ENCODE measurements around the gene ISX.

The ISX gene

DNA sequence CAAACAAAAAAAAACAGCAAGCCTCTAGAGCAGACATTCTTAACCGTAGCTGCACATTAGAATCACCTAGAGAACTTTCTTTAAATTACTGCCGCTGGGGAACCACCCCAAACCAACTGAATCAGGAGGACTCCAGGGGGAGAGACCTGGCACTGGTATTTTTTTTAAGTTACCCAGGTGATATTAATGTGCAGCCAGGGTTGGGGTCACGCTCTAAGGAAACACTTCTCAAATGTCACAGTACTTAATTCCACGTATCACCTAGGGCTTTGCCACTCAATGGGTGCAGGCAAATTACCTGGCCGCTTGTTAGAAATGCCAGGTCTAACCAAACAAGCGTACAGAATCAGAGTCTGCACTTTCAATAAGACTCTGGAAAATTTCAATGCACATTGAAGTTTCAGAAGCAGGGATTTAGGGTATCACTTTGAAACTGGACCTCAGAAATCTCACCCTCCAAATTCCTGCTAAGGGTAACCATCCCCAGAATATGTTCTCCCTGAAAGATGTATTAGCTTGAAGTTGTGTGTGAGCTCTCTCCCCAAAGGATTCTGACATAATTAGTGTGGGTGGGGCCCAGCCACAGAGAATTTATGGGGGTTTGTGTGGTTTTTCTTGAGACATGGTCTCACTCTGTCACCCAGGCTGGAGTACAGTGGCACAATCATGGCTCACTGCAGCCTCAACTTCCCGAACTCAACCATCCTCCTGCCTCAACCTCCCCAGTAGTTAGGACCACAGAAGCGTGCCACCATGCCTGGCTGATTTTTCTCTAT, 12.7 kb upstream of the ISX start:
- DNase-seq, result no peak

- DNase-seq, result no peak
Measured at GRCh38 chr22:35054064-35054463, 11.9 kb upstream of the ISX start.

DNA sequence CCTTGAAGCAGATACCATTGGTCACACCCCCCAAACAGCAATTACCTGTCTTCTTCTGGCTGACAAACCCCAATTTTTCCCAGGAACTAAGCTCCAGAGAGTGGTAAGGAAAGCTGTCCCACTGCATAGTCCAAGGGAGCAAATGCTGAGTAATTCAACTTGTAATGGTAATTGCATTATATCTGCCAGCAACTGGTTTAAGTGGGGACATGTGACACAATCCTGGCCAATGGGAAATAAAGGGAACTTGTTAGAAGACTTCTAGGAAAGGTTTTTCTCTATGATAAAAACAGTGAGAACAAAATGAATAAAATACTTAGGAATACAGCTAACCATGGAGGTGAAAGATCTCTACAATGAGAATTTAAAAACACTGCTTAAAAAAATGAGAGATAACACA, 9.5 kb upstream of the ISX start:
- no peak for DNase-seq

DNA sequence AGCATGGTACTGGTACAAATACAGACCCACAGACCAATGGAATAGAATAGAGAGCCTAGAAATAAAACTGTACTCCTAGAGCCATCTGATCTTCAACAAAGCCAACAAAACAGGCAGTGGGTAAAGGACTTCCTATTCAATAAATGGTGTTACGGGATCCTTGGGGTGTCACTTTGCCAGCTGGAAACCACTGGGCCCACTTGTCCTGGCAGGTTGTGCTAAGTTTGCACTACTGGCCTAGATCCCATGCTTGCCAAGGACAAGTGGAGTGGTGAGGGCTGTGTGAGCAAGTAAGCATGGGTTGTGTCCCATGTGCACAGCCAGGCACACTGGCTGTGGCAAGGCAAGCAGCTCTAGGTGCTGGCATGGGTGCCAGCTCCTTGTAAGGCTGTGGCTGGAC, 8.8 kb upstream of the ISX start:
- DNase-seq, result no peak

DNA sequence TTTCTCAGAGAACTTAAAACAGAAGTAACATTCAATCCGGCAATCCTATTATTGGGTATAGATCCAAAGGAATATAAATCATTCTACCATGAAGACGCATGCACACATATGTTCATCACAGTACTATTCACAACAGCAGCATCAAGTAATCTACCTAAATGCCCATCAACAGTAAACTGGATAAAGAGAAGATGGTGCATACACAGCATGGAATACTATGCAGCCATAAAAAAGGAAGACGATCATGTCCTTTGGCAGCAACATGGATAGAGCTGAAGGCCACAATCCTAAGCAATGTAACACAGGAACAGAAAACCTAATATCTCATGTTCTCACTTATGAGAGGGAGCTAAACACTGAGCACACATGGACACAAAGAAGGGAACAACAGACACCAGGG, 6.3 kb upstream of the ISX start:
- no peak for DNase-seq

GRCh38 chr22:35064664-35065063, 1.3 kb upstream of the ISX start:
- DNase-seq, result no peak

- DNase-seq, result no peak
Measured at GRCh38 chr22:35065183-35065582, 775 bp upstream of the ISX start.

DNA sequence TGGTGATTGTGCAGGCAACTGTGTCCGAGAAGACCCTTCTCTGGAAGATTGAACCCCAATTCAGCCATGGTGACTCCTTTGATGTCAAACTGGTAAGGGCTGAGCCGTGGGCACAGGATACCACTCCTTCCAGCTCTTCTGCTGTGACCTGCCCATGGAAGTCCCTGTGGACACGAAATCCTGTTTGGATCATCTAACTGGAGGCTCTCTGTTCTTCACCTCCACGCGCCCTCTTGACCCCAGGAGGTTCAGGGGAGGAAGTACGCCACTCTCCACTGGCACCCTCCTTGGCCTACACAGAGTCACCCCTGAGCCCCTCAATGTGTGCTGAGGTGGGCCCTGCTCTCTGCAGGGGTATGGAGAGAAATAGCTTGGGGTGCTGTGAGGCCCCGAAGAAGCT, 810 bp downstream of the ISX start:
- no peak for DNase-seq

DNA sequence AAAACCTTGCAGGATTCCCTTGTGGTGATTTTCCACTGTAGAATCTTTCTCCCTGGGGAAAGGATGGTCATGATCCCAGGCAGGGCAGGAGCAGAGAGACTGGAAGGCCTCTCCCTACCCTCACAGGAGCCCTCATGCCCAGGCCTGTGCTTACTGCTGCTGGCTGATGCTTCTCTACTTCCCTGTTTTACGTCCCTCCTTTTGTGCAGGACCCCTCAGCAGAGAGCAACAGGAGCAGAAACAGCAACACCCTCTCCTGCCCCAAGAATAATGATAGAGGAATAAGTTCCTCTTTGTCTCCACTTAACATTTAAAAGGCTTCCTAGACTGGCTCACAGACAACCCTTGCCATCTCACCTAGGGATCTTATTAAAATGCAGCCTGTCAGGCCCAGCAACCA, 3.6 kb downstream of the ISX start:
- no peak for DNase-seq

GRCh38 chr22:35070451-35071093, 4.6 kb downstream of the ISX start:
- no peak for DNase-seq

GRCh38 chr22:35071784-35072183, 5.8 kb downstream of the ISX start:
- no peak for DNase-seq

DNA sequence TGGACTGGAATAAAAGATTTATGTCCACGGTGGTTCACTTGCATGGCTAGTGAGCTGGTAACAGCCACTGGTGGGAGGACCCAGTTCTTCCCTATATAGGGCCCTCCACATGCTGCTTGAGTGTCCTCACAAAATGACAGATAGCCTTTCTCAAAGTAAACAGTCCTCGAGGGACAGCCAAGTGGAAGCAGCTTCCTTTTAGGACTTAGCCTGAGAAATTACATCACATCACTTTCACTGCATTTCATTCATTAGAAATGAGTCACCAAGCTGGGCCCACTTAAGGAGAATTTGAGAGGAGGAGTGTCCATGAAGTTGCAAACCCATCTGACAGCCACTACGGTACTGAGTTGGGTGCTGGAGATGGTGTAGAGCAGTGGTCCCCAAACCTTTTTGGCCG, 7.0 kb downstream of the ISX start:
- no peak for DNase-seq

DNA sequence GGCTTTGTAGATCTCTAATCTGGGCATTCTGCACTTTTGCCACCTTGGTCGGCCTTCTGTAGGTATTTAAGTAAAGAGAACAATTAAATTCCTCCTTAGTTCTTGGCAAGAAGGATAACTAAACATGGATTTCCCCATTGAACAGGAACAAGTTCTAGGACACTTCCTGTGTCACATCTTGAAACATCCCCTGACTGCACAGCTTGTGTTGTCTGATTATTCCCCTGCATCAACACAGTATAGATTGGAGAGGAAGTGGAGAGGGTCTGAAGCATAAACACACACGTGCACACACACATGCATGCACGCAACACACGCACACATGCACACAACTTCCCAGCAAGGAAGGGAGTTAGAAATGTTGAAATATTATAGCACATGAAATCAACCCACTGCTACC, 8.6 kb downstream of the ISX start:
- DNase-seq, result no peak

GRCh38 chr22:35076630-35077029, 10.7 kb downstream of the ISX start:
- DNase-seq, result no peak

- no peak for DNase-seq
Measured at GRCh38 chr22:35085621-35086020, 19.7 kb downstream of the ISX start.

DNA sequence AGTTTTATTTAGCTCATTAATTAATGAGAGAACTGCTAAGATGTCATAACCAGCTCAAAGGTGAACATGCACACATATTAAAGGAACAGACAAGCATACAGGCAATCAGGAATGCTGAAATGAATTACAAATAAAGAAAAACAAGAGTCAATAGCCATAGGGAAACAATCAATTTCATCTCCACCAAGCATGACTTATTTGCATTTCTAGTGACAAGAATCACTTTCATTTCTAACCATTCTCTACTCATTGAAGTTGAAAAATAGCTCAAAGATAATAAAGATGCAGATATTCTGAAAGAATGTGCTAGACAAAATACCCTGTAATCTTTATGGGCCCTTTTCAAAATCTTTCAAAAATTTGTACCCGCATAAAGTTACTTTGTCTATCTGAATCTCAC, 23.2 kb downstream of the ISX start:
- no peak for DNase-seq

DNA sequence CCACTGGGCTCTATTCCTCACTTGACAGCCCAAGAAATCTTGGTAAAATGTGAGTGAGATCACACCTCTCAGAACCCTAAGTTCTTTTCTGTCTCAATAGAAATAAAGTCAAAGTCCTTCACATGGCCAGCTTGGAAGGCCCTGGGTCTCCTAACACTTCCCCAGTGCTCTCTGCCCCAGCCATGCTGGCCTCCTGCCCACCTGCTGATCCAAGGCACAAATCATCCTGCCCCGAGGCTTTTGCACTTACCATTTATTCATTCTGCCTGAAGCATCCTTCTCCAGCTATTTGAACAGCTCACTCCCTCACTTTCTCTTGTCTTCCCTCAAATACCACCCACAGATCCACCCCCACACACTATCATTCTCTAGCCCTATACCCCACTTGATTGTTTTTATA, 26.4 kb downstream of the ISX start:
- DNase-seq, result no peak

DNA sequence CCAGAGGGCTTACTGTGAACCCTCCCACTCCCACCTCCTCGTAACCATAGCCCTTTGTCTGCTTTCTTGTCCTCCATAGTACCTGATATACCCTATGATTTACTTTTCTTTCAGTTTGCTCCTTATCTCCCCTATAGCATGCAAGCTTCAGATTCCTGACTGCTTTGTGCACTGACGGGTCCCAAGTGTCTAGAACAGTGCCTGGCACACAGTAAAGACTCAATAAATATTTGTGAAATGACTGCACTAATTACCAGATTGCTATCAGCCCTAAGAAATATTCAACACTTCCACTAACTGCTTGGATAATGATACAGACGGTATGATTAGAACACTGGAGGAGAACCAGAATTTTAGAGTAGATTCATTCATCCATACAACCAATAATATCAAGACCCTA, 33.0 kb downstream of the ISX start:
- no peak for DNase-seq

DNA sequence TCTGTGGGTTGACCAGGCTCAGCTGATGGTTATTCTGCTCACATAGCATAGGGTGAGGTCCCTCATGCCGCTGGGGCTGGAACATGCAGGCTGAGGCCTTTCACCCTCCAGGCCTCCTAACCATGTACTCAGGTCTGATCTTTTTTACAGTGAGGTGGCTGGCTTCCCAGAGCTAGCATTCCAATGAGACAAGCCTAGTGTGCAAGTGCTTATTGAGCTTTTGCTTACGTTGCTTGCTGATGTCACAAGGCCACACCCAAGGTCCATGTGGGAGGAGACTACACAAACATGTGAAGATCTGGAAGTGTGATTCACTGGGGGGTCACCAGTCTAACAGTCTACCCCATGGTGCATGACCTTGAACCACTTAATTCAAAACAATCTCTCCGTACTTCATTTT, 33.9 kb downstream of the ISX start:
- no peak for DNase-seq

GRCh38 chr22:35102663-35103062, 36.7 kb downstream of the ISX start:
- no peak for DNase-seq

DNA sequence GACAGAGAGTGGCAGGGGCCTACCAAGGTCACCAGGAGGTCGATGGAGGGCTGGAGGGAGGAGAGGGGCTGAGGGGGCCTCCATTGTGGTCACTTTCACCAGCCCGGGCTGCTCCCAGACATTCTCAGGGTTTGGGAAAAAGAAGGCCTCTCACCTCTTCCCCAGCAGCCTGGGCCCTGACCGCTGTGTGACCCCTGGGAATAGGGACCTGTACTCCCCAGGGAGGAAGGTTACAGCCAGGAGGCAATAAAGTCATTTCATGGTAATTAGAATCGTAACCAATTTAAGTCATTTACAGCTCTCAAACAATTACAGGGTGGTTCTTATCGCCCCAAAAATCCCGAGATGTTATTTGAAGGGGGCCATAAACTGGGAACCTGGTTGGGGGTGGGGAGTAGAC, 37.8 kb downstream of the ISX start:
- no peak for DNase-seq

DNA sequence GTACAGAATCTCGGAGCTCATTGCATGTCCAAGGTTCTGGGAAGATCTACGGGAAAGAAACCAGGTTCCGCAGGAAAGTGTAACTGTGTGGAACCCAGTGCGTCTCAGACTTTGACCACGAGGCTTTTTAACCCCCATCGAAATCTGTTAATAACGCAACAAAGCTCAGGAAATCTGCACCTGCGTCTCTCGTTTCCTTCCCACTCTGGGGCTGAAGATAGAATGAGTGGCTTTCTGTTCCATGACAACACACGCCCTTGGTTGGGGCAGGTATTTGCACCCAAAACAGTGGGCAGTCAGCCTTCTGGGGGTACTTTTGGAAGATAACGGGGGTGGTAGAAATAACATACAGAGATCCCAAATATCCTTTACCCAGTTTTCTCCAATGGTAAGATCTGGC, 38.5 kb downstream of the ISX start:
- no peak for DNase-seq

- DNase-seq, result no peak
Measured at GRCh38 chr22:35109616-35110015, 43.7 kb downstream of the ISX start.

DNA sequence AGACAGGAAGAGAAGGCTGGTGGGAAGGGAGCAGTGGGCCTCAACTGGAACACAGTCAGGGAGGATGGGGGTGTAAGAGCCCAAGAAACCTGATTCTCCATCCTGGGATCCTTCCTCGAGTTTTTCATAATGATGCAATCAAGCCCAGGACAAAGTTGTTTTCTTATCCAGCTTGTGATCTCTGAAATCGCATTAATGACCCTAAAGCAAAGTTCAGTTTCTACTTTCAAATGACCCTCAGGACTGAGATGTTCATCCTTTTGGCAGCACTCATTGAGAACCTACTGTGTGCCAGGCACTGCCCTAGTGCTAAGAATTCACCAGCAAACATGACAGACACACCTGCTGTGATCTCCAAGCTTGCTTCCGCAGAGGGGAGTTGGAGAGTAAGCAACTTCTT, 45.3 kb downstream of the ISX start:
- DNase-seq, result no peak

- DNase-seq, result no peak
Measured at GRCh38 chr22:35113341-35113740, 47.4 kb downstream of the ISX start.
